ENCODE data around the gene TSPAN11.

DNA sequence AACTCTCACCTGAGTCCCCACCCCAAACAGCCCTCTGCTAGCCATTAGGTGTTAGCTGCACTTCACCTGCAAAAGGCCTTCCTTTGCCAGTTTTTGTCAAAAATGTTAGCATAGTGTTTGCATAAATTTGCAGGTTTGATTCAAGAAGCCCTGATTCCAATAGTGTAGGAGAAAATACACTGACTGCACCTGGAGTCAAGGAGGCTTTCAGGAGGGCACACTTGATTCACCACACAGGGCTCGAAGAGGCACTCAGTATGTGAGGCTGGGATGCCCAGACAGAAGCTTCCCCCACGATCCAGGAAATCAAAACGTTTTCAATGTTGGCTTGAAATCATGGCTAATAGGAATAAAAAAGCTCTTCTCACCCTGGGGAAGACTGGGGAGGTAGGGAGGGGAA, 106.6 kb downstream of the TSPAN11 start:
- no peak for TF ChIP-seq POLR2AphosphoS5 (IDR thresholded peaks at IDR 0.05)
- no peak for TF ChIP-seq CTCF (IDR thresholded peaks at IDR 0.05)
- no peak for TF ChIP-seq POLR2A (IDR thresholded peaks at IDR 0.05)
- TF ChIP-seq EP300 (IDR thresholded peaks at IDR 0.05; ENCODE audit: low read depth), result no peak
